ES-I3 (cell line): ENCODE data around the gene NAT14.

ENCODE experiments used
- H3K36me3 ChIP-seq: 2 replicates; pipeline ENCODE4 v1.6.1; 2013; ENCODE audit warnings: mild to moderate bottlenecking, low read length, control low read depth, moderate library complexity; ENCODE audit not compliant: insufficient read depth
- H3K4me1 ChIP-seq: 2 replicates; pipeline ENCODE4 v1.6.1; 2013; ENCODE audit warnings: mild to moderate bottlenecking, control low read depth, low read length; ENCODE audit not compliant: insufficient read depth
- H3K9ac ChIP-seq: 2 replicates; pipeline ENCODE4 v1.6.1; 2013; ENCODE audit warnings: low read depth, mild to moderate bottlenecking, low read length, moderate library complexity
- H3K9me3 ChIP-seq: 2 replicates; pipeline ENCODE4 v1.6.1; 2013; ENCODE audit warnings: mild to moderate bottlenecking, low read length, moderate library complexity; ENCODE audit not compliant: control insufficient read depth, insufficient read depth

The NAT14 gene

GRCh38 chr19:55471266-55471665 is 13.7 kb upstream of the NAT14 start:
- H3K9me3 ChIP-seq, result no peaks in the 10 kb centered on the region
- no peak overlapping the region for H3K9ac ChIP-seq
- no peaks in the 10 kb centered on the region for H3K36me3 ChIP-seq
- peaks cover 14% of the 10 kb centered on the region; the same call in 1 of the 2 replicates for H3K4me1 ChIP-seq

DNA sequence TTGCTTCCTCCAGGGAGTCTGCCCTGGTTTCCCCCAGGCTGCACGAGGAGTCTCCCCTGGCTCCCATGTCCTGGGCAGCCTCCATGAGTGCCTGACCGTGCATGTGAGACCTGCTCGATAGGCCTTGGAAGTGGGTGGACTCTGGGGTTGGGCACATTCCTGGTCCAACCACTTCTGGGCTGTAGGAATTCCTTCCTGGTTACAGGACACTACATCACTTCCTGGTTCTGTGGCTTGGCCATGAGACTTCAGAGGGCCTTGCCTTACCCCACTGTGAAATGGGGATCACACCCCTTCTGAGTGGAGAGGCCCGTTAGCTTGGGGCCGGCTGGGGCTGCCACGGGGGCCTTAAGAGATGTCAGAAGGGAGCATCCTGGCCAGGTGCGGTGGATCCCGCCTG is 12.5 kb upstream of the NAT14 start:
- Histone ChIP-seq H3K36me3 (no peaks in the 10 kb centered on the region), H3K9ac (no peak overlapping the region), H3K9me3 (no peaks in the 10 kb centered on the region), H3K4me1 (peaks cover 14% of the 10 kb centered on the region; the same call in 1 of the 2 replicates)

GRCh38 chr19:55473225-55474012 is 11.6 kb upstream of the NAT14 start:
- no peaks in the 10 kb centered on the region for H3K9me3 ChIP-seq
- peak overlapping the region; percentile 44; the same call in 1 of the 2 replicates for H3K9ac ChIP-seq
- peaks cover 14% of the 10 kb centered on the region; the same call in 1 of the 2 replicates for H3K4me1 ChIP-seq
- H3K36me3 ChIP-seq, result no peaks in the 10 kb centered on the region

DNA sequence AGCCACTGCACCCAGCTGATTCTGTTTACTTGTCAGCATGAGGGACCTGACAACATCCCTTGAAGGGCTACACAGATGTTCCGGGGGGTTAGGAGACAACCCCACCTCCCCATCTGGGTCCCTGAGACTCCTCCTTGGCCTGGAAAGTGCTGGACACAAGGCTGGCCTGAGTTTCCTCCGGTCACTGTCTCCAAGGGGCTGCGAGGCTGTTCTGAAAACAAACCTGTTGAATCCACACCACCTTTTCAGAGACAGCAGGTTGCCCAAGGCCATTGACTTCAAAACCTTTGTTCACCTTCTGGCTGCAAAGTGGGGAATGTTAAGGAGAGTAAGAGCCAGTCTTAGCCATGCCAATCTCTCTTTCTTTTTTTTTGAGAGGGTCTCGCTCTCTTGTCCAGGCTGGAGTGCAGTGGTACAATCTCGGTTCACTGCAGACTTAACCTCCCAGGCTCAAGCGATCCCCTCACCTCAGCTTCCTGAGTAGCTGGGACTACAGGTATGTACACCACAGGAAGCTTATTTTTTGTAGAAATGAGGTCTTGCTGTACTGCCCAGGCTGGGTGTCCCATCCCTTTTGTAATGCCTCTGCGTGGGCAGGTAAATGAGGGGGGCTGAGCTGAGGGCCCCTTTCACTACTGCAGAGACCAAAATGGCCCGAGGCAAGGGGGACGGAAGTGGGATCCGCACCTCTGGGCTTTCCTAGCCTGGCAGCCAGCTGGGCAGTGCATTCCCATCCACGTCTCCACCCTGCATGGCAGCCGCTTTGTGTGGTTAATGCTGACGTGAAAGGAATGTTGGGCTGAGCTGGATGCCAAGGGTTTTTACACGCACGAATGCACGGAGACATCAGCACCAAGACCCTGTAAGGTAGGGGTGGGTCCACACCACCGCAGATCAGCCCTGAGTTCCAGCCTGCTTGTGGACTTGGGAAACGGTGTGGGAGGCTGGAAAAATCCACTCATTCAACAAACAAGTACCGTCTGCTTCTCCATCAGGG is 10.4 kb upstream of the NAT14 start:
- no peaks in the 10 kb centered on the region for H3K9me3 ChIP-seq
- peaks cover 14% of the 10 kb centered on the region; the same call in 1 of the 2 replicates for H3K4me1 ChIP-seq
- no peaks in the 10 kb centered on the region for H3K36me3 ChIP-seq
- no peak overlapping the region for H3K9ac ChIP-seq

DNA sequence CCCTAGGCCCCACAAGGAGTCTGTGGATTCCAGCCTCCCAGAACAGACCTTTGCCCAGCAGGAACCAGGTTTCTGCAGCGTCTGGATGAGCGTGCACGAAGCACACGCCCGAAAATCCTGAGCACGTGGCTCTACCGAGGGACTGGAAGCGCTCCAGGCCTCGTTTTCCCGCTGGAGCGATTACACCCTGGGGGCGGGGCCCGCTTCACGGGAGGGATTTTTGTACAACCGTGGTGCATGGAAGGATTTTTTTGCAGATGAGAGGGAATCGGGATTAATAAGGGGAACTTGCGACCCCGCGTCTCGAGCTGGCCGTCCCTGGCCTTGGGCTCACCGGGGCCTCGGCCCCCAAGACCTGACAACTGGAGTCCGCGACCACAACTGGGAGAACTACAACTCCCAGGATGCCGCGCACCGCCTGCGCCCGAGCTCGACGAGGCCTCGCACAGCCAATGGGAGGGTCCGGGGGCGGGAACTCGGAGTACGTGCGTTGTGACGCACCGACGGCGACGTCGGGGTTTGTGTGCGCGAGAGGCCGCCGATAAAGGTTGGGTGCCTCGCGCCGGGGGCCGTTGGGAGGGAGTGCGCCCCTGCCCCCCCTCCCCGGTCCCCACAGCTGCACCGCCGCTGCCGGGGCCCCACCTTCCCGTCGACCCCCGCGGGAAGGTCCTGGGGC is 8.8 kb upstream of the NAT14 start, which contains the start of gene ZNF628:
ZNF628 (plus strand) TSS at position 518 of the 676 bp plus-strand sequence. CDS start 3,294 bp downstream, outside the sequence.
- H3K36me3 ChIP-seq, result no peaks in the 10 kb centered on the region
- H3K9ac ChIP-seq, result peak within 1 kb of the TSS; percentile 99
- no peaks in the 10 kb centered on the region for H3K9me3 ChIP-seq
- peaks cover 14% of the 10 kb centered on the region; the same call in 1 of the 2 replicates for H3K4me1 ChIP-seq

- Histone ChIP-seq H3K4me1 (peaks cover 13% of the 10 kb centered on the region; the same call in 1 of the 2 replicates), H3K36me3 (no peaks in the 10 kb centered on the region), H3K9me3 (no peaks in the 10 kb centered on the region), H3K9ac (no peak overlapping the region)
These were observed 7.1 kb upstream of the NAT14 start for GRCh38 chr19:55477905-55478304.

DNA sequence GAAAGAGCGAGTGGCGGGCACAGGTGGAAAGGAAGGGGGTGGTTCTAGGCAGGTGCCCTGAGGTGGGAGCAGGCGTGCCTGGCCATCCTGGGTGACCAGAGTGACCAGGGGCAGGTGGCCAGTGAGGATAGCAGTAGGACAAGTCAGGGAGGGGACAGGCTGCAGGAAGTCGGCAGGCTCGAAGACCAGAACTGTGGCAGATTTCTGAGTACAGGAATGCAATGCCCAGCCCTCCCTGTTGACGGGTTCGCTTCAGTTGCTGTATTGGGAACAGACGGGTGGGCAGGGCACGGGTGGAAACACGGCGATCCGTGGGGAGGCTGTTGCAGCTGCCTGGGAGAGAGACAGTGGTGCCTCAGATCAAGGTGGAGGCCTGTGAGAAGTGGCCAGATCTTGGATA is 6.6 kb upstream of the NAT14 start:
- peaks cover 8% of the 10 kb centered on the region; the same call in 1 of the 2 replicates for H3K4me1 ChIP-seq
- H3K9ac ChIP-seq, result no peak overlapping the region
- no peaks in the 10 kb centered on the region for H3K36me3 ChIP-seq
- H3K9me3 ChIP-seq, result no peaks in the 10 kb centered on the region

DNA sequence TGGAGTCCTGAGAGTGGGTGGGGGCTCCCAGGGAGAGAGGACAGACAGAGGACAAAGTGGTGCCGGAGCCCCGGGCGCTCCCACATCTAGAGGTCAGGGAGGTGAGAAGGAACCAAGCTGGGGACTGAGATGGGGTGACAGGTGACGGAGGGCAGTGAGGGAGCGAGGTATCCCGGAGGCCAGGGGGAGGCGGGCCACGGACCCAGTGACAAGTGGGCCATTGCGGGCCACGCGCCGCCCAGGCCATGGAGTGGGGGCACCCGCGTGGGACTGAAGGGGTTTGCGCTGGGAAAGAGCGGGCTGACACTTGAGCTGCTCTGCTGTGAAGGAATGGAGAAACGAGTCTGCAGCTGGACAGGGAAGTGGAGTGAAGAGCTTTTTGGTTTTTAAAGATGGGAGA is 5.9 kb upstream of the NAT14 start:
- H3K4me1 ChIP-seq, result peaks cover 3% of the 10 kb centered on the region; the same call in 1 of the 2 replicates
- no peak overlapping the region for H3K9ac ChIP-seq
- H3K9me3 ChIP-seq, result no peaks in the 10 kb centered on the region

GRCh38 chr19:55479451-55480230 is 5.3 kb upstream of the NAT14 start:
- Histone ChIP-seq H3K4me1 (peaks cover 4% of the 10 kb centered on the region; the same call in 1 of the 2 replicates), H3K9ac (no peak overlapping the region), H3K9me3 (no peaks in the 10 kb centered on the region), H3K36me3 (no peaks in the 10 kb centered on the region)

More for the DNA sequence above, 5.9 kb upstream of the NAT14 start:
- H3K36me3 ChIP-seq, result no peaks in the 10 kb centered on the region

DNA sequence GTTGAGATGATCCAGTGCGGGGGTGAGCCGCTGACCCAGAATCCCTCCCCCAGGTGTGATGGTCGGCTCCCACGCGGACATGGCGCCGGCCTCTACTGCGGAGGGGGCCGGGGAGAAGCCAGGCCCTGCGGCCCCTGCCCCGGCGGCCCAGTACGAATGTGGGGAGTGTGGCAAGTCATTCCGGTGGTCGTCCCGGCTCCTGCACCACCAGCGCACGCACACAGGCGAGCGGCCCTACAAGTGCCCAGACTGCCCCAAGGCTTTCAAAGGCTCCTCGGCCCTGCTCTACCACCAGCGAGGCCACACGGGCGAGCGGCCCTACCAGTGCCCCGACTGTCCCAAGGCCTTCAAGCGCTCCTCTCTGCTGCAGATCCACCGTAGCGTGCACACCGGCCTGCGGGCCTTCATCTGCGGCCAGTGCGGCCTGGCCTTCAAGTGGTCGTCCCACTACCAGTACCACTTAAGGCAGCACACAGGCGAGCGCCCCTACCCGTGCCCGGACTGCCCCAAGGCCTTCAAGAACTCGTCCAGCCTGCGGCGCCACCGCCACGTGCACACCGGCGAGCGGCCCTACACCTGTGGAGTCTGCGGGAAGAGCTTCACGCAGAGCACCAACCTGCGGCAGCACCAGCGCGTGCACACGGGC is 3.7 kb upstream of the NAT14 start:
- no peaks in the 10 kb centered on the region for H3K36me3 ChIP-seq
- H3K9ac ChIP-seq, result no peak overlapping the region
- no peaks in the 10 kb centered on the region for H3K9me3 ChIP-seq
- peaks cover 4% of the 10 kb centered on the region; the same call in 1 of the 2 replicates for H3K4me1 ChIP-seq

GRCh38 chr19:55481794-55482155 is 3.2 kb upstream of the NAT14 start:
- Histone ChIP-seq H3K4me1 (peaks cover 5% of the 10 kb centered on the region; the same call in 1 of the 2 replicates), H3K9ac (no peak overlapping the region), H3K36me3 (no peaks in the 10 kb centered on the region), H3K9me3 (no peaks in the 10 kb centered on the region)

DNA sequence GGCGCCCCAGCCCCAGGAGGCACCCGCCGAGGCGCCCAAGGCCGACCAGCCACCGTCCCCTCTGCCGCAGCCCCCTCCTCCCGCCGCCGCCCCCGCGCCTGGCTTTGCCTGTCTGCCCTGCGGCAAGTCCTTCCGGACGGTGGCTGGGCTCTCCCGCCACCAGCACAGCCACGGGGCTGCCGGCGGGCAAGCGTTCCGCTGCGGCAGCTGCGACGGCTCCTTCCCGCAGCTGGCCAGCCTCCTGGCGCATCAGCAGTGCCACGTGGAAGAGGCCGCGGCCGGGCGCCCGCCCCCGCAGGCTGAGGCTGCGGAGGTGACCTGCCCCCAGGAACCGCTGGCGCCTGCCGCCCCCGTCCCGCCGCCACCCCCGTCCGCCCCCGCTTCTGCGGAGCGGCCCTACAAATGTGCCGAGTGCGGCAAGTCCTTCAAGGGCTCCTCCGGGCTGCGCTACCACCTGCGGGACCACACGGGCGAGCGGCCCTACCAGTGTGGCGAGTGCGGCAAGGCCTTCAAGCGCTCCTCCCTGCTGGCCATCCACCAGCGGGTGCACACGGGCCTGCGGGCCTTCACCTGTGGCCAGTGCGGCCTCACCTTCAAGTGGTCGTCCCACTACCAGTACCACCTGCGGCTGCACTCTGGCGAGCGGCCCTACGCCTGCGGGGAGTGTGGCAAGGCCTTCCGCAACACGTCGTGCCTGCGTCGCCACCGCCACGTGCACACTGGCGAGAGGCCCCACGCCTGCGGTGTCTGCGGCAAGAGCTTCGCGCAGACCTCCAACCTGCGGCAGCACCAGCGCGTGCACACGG is 2.6 kb upstream of the NAT14 start:
- Histone ChIP-seq H3K36me3 (no peaks in the 10 kb centered on the region), H3K9me3 (no peaks in the 10 kb centered on the region), H3K4me1 (peaks cover 11% of the 10 kb centered on the region; the same call in 1 of the 2 replicates)

More for the DNA sequence above, 2.6 kb upstream of the NAT14 start:
- no peak overlapping the region; the same call in 1 of the 2 replicates for H3K9ac ChIP-seq
